Pulmonary artery endothelial cell (primary cell): ENCODE results near the gene DPH6. TPM values are rescaled to one million over a fixed set of nuclear protein-coding genes. Genes with fewer than 3 reads are reported as not detected.
"Not testable (repeated sequence)": the region's sequence is repeated elsewhere in the genome, so short reads cannot be mapped to it uniquely, and the experiment has no call there.

Experiments used
- DNase-seq: peaks from one replicate; pipeline ENCODE4 v3.0.0-alpha.2; 2011; ENCODE audit warnings: low read depth, low spot score
- total RNA-seq: library from RNA; depleted of rRNA; stranded (reverse); fragments of >200 nt; gene quantifications from 2 replicates; pipeline ENCODE4 v1.2.3, GENCODE V29; 2014

DPH6 gene
- total RNA-seq, 1 donor from 2014 or later = 15.4 TPM

DNA sequence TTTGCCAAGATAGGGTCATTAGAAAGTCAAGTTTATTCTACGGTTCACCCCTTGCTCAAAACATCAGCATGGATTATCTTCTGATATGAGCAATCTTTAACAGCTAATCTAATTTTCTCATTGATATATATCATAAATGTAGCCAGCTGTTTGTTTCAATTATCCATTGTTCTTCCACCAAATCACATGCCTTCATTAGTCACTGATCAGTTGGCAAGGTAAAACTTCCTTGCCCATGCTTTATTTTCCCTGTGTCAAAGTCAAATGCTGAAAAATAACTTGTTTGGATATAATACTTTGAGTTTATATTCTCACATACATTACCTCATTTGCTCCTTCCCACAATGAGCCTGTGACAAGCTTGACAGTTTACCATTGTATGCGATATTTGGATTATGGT, 60.6 kb downstream of the DPH6 start:
- DNase-seq = no peak

DNA sequence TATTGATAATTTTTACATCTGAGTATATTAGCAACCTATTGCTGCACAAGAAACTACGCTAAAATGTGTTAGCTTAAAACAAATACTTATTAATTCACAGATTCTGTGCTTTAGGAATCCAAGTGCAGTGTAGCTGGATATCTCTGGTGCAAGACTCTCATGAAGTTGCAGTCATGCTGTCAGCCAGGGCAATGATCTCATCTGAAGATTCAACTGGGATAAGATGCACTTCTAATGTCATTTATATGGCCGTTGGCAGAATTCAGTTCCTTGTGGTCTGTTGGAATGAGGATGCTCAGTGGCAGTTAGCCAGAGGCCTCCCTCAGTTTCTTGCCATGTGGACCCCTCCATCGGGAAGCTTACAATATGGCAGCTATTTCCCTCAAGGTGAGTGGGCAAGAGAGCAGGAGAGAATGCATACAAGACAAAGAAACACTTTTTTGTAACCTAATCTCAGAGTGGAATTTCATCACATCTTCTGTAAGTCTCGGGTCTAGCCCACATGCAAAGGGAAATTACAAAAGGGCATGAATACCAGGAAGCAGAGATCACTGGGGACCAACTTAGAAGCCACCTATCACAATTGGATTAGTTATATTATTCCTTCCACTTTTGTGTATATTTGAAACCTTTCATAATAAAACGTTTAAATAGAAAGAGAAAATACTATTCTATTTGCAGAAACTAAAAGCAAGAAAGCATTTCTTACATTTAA, 61.6 kb downstream of the DPH6 start:
- no peak for DNase-seq

- DNase-seq = peak; percentile 59
Measured at GRCh38 chr15:35481992-35482391, 64.0 kb downstream of the DPH6 start.

GRCh38 chr15:35481064-35481463, 64.9 kb downstream of the DPH6 start:
- DNase-seq = no peak

DNA sequence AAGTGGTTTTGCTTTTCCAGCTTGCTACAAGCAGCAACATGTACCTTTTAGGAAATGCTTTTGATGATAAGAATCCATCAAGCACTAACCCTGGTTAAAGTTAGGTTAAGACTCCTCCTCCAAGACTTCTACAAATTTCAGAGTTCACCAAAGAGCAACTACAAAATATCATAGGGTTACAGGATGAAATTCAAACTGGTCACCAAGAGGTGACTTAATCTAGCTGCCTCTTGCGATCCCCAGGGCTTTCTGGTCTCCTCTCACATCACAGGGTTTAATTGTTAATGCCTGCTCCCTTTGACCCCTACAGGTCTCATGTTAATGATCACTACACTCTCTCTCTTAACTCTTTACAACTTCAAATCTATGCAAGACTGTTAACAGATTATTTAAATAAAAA, 66.5 kb downstream of the DPH6 start:
- no peak for DNase-seq

- no peak for DNase-seq
Measured at GRCh38 chr15:35477312-35478262, 68.4 kb downstream of the DPH6 start.

DNA sequence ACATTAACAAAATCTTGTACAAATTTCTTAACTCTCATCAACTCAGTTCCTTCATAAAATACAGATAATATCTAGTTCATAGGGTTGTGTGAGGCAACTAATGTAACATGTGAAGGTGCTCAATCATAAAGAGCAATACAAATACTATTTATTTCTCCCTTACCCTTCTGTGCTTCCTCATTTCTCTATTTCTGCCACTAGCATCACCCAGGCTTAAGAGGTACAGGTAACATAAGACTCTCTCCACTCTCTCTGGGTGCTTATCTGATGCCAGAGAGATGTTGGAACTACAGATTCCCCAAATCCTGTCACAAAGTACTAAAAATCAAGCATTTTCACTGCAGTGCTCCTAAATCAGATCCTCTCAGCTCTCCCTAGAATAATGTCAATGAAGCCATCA, 74.9 kb downstream of the DPH6 start:
- DNase-seq = no peak

GRCh38 chr15:35470441-35470840, 75.5 kb downstream of the DPH6 start:
- no peak for DNase-seq

DNA sequence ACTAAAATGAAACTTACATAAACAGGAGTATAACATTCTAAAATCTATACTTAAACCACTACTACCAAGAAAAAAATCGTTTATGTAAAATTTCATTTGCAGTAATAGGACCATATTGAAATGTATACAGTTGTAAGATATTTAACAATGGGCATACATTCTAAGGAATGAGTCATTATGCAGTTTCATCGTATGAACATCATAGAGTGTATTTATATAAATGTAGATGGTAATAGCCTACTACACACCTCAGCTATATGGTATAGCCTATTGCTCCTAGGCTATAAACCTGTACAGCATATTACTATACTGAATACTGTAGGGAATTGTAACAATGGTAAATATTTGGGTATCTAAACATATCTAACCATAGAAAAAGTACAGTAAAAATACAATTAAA, 79.5 kb downstream of the DPH6 start:
- DNase-seq = no peak

- DNase-seq = no peak
Measured at GRCh38 chr15:35465783-35466182, 80.2 kb downstream of the DPH6 start.

DNA sequence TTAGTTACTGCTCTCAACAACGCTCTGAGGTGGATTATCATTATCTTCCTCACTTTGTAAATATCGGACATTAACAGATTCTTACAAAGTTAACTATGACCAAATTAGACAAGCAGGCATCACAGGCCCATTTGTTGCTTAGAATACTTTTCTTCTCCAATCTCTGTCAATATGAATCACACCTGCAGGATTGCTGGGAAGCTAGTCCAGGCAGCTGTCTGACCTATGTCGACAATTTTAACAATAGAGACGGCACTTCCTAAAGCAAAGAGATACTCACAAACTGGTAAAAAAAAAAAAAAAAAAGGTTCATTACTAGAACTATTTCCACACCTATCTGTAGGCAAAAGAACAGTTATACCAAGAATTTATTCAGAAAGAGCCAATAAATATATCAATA, 85.3 kb downstream of the DPH6 start:
- no peak for DNase-seq

DNA sequence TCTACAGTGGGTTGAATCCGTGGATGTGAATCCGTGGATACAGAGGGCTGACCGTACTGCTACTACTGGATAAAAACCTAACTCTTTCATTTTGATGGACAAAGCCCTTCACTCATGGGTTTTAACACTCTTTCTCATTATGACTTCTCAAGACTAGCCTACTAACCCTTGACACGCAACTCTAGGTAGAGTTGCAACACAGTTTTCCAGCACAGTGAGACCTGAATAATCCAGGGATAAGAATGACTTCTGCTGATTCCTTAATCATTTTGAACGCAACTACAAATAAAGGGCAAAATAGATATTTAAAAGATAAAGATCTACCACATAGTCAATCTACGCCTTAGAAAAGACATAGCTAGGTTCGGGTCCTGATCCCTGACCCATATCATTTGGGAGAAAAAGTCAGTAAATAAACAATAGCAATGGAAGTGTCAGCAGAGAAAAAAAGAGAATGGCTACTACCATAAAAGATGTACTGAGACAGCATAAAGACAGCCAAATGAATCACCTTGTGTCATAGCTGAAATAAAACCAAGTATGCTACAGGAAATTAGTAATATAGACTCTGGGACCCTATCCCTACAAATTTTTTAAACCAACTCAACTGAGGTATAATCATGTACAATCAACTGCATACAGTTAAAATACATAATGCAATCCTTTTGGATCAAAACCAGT, 87.6 kb downstream of the DPH6 start:
- no peak for DNase-seq

DNA sequence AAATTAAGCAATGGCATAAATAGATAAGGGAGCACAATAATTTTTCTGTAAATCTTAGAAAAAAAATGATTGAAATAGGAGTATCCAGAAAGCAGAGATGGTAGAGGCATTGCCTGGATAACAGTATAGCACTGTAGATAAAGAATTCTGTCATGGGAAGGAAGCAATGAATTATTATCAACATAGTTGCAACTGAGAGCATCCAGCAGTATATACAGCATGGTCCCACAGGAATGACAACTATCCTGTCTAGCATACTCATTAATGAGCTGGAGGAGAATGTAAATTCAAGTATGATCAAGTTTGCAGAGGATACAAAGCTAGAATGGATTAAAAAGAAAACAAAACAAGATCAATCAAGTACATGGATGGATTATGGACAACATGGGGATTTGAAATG, 90.8 kb downstream of the DPH6 start:
- no peak for DNase-seq

DNA sequence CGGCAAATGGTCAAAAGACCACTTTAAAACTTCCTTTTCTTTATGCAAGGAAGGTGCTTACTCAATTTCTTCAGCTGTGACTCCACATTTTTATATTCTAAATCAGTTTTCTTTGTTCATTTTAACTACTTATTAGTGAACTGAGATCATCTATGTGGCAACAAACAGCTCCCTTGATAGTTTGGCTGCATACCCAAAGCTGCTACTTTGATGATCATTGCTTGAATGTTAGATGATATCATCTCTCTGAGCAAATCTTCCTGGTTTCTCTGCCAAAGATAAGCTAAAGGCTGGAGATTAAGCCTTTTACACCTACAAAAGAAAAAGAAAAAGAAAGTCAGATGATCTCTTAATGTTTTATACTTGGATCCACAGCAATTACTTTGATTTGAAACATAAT, 95.5 kb downstream of the DPH6 start:
- no peak for DNase-seq

- no peak for DNase-seq
Measured at GRCh38 chr15:35448294-35448693, 97.7 kb downstream of the DPH6 start.

DNA sequence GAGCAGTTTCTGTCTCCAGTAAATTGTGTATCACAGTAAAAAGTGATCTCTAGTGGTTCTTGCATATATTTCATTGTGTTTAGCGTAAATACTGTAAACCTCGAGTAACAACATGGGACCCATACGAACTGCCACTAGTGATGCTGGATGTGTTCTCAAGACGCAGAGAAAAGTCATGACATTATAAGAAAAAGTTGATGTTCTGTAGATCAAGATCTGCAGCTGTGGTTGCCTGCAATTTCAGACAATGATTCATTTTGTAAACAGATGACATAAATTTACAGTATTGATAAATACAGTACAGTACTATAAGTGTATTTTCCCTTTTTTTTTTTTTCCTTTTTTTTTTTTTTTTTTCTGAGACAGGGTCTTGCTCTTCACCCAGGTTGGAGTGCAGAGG, 100.1 kb downstream of the DPH6 start:
- no peak for DNase-seq

DNA sequence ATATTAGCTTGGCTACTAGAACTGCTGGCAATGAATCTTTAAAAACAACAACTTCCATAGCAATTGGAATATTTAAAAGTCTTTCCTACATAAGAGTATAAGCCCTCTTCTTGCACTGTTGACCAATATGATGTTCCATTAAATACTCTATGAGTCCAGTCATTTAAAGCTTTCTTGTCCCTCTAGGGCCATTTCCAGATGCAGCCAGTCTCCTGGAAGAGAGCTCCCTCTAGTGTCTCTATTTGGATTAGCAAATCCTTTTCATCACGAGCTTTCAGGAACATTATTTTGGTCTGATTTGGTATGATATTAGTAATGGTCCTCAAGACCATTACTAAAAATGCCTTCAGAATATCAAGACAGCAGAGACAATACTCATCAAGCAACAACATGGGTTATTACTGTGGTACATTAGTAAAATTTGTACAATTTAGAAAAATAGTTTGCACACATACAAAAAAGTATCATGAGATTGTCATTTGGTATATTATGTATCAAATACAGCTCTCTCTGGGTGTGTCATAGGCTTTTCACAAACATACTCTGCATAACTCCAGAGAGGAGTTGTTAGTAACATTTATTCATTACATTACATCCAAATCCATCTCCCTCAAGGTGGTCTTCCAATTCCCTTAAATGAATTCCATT, 101.3 kb downstream of the DPH6 start:
- peak; percentile 20 for DNase-seq

GRCh38 chr15:35443376-35443775, 102.6 kb downstream of the DPH6 start:
- DNase-seq = no peak

DNA sequence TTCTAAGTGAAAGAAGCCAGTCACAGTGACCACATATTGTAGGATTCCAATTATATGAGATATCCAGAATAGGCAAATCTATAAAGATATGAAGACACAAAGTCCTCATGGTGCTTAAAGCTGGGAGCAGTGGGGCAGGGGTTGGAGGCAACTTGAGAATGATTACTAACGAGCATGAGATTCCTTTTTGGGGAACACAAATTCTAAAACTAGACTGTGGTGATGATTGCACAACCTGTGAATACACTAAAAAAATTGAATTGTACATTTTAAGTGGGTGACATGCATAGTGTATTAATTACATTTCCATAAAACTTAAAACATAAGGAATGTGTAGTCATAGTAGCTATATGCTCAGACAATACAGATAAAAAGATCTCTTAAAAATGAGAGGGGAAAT, 103.2 kb downstream of the DPH6 start:
- DNase-seq = no peak

DNA sequence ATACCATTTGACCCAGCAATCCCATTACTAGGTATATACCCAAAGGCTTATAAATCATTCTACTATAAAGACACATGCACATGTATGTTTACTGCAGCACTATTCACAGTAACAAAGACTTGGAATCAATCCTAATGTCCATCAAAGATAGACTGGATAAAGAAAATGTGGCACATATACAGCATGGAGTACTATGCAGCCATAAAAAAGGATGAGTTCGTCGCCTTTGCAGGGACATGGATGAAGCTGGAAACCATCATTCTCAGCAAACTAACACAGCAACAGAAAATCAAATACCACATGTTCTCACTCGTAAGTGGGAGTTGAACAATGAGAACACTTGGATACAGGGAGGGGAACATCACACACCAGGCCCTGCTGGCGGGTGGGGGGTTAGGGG, 104.7 kb downstream of the DPH6 start:
- DNase-seq = not testable (repeated sequence)

DNA sequence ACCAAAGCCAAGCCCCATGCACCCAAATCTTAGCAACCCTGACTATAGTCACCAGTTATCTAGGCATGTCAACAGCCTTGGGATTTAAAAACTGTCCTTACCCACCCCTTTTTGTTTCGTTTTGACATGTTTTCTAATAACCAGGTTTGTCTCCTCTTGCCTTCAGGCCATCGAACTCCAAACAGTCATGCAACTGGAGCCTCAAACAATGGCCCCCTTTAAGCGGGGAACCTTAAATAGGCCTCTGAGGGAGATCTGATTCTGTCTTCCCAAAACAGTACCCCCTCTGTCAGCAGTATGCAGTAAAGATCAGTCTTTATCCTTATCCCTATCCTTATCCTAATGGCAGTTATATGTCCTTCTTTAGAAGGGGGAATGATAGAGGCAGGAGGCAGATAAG, 105.7 kb downstream of the DPH6 start:
- DNase-seq = no peak

- no peak for DNase-seq
Measured at GRCh38 chr15:35439291-35439690, 106.7 kb downstream of the DPH6 start.
